Panc1 (cell line): ENCODE results near the gene NDUFS8.

Experiments
- CTCF ChIP-seq: fragments of 450-650 bp; IDR thresholded peaks from 2 replicates; pipeline ENCODE4 v1.5.1; 2017; ENCODE audit warnings: mild to moderate bottlenecking
- POLR2AphosphoS5 ChIP-seq: IDR thresholded peaks from 2 replicates; pipeline ENCODE4 v1.6.1; 2012; ENCODE audit warnings: mild to moderate bottlenecking, low read depth, low read length, moderate library complexity
- REST ChIP-seq, 2 experiments: IDR thresholded peaks; 2 replicates each; pipeline ENCODE4 v1.6.1; 2011 to 2012; ENCODE audit warnings: low read depth in 2 of 2, control low read depth in 1 of 2, low read length in 1 of 2, mild to moderate bottlenecking in 1 of 2, moderate library complexity in 1 of 2; ENCODE audit not compliant: insufficient read depth in 1 of 2
- SIN3A ChIP-seq: IDR thresholded peaks from 2 replicates; pipeline ENCODE4 v1.6.1; 2012; ENCODE audit warnings: low read depth, mild to moderate bottlenecking, low read length, moderate library complexity, borderline replicate concordance; ENCODE audit not compliant: insufficient read depth

- no peak for TF ChIP-seq CTCF
- no peak for TF ChIP-seq POLR2AphosphoS5
- TF ChIP-seq REST (IDR thresholded peaks at IDR 0.05; ENCODE audit: insufficient read depth in 1 of 2, low read depth in 2 of 2, low read length in 1 of 2), result no peak
- no peak for TF ChIP-seq SIN3A
These were observed 30.8 kb upstream of the NDUFS8 start for GRCh38 chr11:67999704-68000103.
